Hepatocyte (in vitro differentiated cells): Measurements from ENCODE around the gene ABCB8. TPM values are rescaled to one million over a fixed set of nuclear protein-coding genes. Genes with fewer than 3 reads are reported as not detected.

Experiments
- DNase-seq: peaks from one replicate; pipeline ENCODE4 v3.0.0-alpha.2; 2016; ENCODE audit warnings: low spot score
- H2AFZ ChIP-seq: fragments of 200-600 bp; sonication (generic); 2 replicates; pipeline ENCODE4 v1.6.0; 2016; ENCODE audit warnings: antibody characterized with exemption, mild to moderate bottlenecking
- H3K27ac ChIP-seq: fragments of 200-600 bp; sonication (generic); 2 replicates; pipeline ENCODE4 v1.5.1; 2016; ENCODE audit warnings: mild to moderate bottlenecking
- H3K27me3 ChIP-seq: fragments of 200-600 bp; sonication (generic); 2 replicates; pipeline ENCODE4 v1.6.1; 2016
- H3K36me3 ChIP-seq: fragments of 200-600 bp; sonication (generic); replicated peaks from 2 replicates; pipeline ENCODE4 v1.5.1; 2016; ENCODE audit warnings: low read depth; ENCODE audit not compliant: insufficient read depth
- H3K4me1 ChIP-seq: fragments of 200-600 bp; sonication (generic); 2 replicates; pipeline ENCODE4 v1.5.1; 2016; ENCODE audit warnings: mild to moderate bottlenecking, moderate library complexity; ENCODE audit not compliant: insufficient read depth
- H3K4me2 ChIP-seq: fragments of 200-600 bp; sonication (generic); 2 replicates; pipeline ENCODE4 v1.6.0; 2016
- H3K4me3 ChIP-seq: fragments of 200-600 bp; sonication (generic); 2 replicates; pipeline ENCODE4 v1.5.1; 2016; ENCODE audit warnings: mild to moderate bottlenecking
- H3K79me2 ChIP-seq: fragments of 200-600 bp; sonication (generic); 2 replicates; pipeline ENCODE4 v1.6.0; 2017; ENCODE audit warnings: mild to moderate bottlenecking
- H3K9me2 ChIP-seq: fragments of 200-600 bp; sonication (generic); replicated peaks from 2 replicates; pipeline ENCODE4 v1.6.0; 2017; ENCODE audit warnings: mild to moderate bottlenecking; ENCODE audit not compliant: insufficient read depth
- H3K9me3 ChIP-seq: fragments of 200-600 bp; sonication (generic); 2 replicates; pipeline ENCODE4 v1.5.1; 2016; ENCODE audit warnings: low read depth, mild to moderate bottlenecking
- H4K20me1 ChIP-seq: fragments of 200-600 bp; sonication (generic); 2 replicates; pipeline ENCODE4 v1.6.0; 2016; ENCODE audit warnings: mild to moderate bottlenecking; ENCODE audit not compliant: insufficient read depth, poor library complexity, severe bottlenecking
- CTCF ChIP-seq: fragments of 200-600 bp; sonication (generic); IDR thresholded peaks from 2 replicates; pipeline ENCODE4 v1.5.1; 2016; ENCODE audit warnings: antibody characterized with exemption, mild to moderate bottlenecking; ENCODE audit not compliant: poor library complexity
- EZH2 ChIP-seq: fragments of 200-600 bp; sonication (generic); IDR thresholded peaks from 2 replicates; pipeline ENCODE4 v1.6.1; 2016; ENCODE audit warnings: antibody characterized with exemption, mild to moderate bottlenecking, borderline replicate concordance
- EZH2phosphoT487 ChIP-seq: fragments of 200-600 bp; sonication (generic); IDR thresholded peaks from one replicate; pipeline ENCODE4 v1.6.1; 2018; ENCODE audit warnings: antibody characterized with exemption, mild to moderate bottlenecking, low read depth, moderate library complexity; ENCODE audit not compliant: unreplicated experiment, severe bottlenecking
- WGBS: methylation state at CpG from one replicate; pipeline ENCODE4 v1.1.6; 2016; ENCODE audit warnings: low lambda C conversion rate; ENCODE audit errors: missing lambda C conversion rate; 5-methylcytosine and 5-hydroxymethylcytosine counted together
- polyA plus RNA-seq: library from polyadenylated mRNA; unstranded; fragments of >200 nt; fragmentation: Nextera tagmentation; extraction: Ambion mirVana; gene quantifications from 2 replicates; pipeline ENCODE4 v1.2.1, GENCODE V29; 2016
- total RNA-seq: library from RNA; depleted of rRNA; stranded (reverse); fragments of >200 nt; gene quantifications from 2 replicates; pipeline ENCODE4 v1.2.3, GENCODE V29; 2014

Gene ABCB8
- total and polyA plus RNA-seq, 2 experiments from 2014 or later = 24.4 to 32.6 TPM

GRCh38 chr7:151079199-151079910 lies 51.1 kb downstream of the ABCB8 start:
- peak overlapping the region; percentile 96 for H3K4me2 ChIP-seq
- H3K9me2 ChIP-seq = no peaks in the 10 kb centered on the region
- H3K36me3 ChIP-seq = no peaks in the 10 kb centered on the region
- H4K20me1 ChIP-seq = no peaks in the 10 kb centered on the region
- no peak for TF ChIP-seq CTCF
- TF ChIP-seq EZH2 = no peak
- TF ChIP-seq EZH2phosphoT487 = no peak
- peaks cover 46% of the 10 kb centered on the region for H3K4me1 ChIP-seq
- no peak overlapping the region for H2AFZ ChIP-seq
- H3K27ac ChIP-seq = peak overlapping the region; percentile 97
- no peaks in the 10 kb centered on the region for H3K27me3 ChIP-seq
- H3K79me2 ChIP-seq = peaks cover 39% of the 10 kb centered on the region
- H3K4me3 ChIP-seq = peak overlapping the region; percentile 93
- WGBS = 88% methylated on average over 27 of the region's 27 CpGs
- H3K9me3 ChIP-seq = no peaks in the 10 kb centered on the region
- no peak for DNase-seq

- Histone ChIP-seq H3K27ac (peak overlapping the region; percentile 97), H3K27me3 (no peaks in the 10 kb centered on the region), H3K4me1 (peaks cover 46% of the 10 kb centered on the region), H3K9me2 (no peaks in the 10 kb centered on the region), H3K79me2 (peaks cover 39% of the 10 kb centered on the region), H3K4me3 (peak overlapping the region; percentile 93), H2AFZ (peak overlapping the region; percentile 83), H4K20me1 (no peaks in the 10 kb centered on the region), H3K36me3 (no peaks in the 10 kb centered on the region), H3K9me3 (no peaks in the 10 kb centered on the region), H3K4me2 (peak overlapping the region; percentile 96)
- TF ChIP-seq CTCF = no peak
- TF ChIP-seq EZH2phosphoT487 = no peak
- TF ChIP-seq EZH2 = no peak
- WGBS = 2% methylated on average over 31 of the region's 31 CpGs
- DNase-seq = peak; percentile 56
These were observed 51.8 kb downstream of the ABCB8 start for GRCh38 chr7:151080067-151080521.

- H3K36me3 ChIP-seq = no peaks in the 10 kb centered on the region
- no peaks in the 10 kb centered on the region for H4K20me1 ChIP-seq
- TF ChIP-seq EZH2 = no peak
- TF ChIP-seq EZH2phosphoT487 = no peak
- TF ChIP-seq CTCF = no peak
- peak within 1 kb of the TSS; percentile 96 for H3K4me2 ChIP-seq
- 3% methylated on average over 52 of the region's 66 CpGs for WGBS
- H3K9me2 ChIP-seq = no peaks in the 10 kb centered on the region
- peaks cover 51% of the 10 kb centered on the region for H3K4me1 ChIP-seq
- peak within 1 kb of the TSS; percentile 97 for H3K27ac ChIP-seq
- no peaks in the 10 kb centered on the region for H3K27me3 ChIP-seq
- DNase-seq = peak; percentile 97
- H3K9me3 ChIP-seq = no peaks in the 10 kb centered on the region
- H3K4me3 ChIP-seq = peak within 1 kb of the TSS; percentile 93
- H3K79me2 ChIP-seq = peaks cover 39% of the 10 kb centered on the region
- H2AFZ ChIP-seq = peak within 1 kb of the TSS; percentile 83
These were observed 52.4 kb downstream of the ABCB8 start, which contains the start of gene FASTK for GRCh38 chr7:151080522-151081169. TSS of gene FASTK (minus strand) at chr7:151080809. CDS start at chr7:151080766, 43 bp downstream.
